ENCODE measurements around the gene ARL17A.
"Not testable (repeated sequence)": the region's sequence is repeated elsewhere in the genome, so short reads cannot be mapped to it uniquely, and the experiment has no call there.

DNA sequence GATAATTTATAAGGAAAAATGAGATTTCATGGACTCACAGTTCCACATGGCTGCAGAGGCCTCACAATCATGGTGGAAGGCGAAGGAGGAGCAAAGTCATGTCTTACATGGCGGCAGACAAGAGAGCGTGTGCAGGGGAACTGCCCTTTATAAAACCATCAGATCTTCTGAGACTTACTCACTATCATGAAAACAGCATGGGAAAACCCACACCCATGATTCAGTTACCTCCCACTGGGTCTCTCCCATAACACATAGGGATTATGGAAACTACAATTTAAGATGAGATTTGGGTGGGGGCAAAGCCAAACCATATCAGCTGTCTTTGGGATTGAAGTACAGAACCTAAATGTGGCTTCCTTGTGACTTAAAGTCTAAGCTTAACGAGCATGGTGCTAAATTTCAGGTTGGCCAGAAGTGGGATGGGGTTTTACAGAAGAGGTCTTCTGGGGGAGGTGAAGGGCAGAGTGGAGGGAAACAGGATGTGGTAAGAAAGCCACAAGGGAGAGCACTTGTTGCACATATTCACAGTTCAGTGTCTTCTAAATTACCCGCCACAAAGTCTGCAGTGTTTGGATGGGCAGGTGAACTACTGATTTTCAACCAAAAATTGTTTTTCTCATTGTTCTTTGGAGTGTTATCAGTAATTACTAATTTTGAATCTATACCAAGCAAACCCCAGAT is 49.4 kb upstream of the ARL17A start:
- not testable (repeated sequence) for TF ChIP-seq POLR2A, EP300, POLR2AphosphoS5 (IDR thresholded peaks at IDR 0.05)
